ENCODE results near the gene STOX2.

Gene STOX2

DNA sequence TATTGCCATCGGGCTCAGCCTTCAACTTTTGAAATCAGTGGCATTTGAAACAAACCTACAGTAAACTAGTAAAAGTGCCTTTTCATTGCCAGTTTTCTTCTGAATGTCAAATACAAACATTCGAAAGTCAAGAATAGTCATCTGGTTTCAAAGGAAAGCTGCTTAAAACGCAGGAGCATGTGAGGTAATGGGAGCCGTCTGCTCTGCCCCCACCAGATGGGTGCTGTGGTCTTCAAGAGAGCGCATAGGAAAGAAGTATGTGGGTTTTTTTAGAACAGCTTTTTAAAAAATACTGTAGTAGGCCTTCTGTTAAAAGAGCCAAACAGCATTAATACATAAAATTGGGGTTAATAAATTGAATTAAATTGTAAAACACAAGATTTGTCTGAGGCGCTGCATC lies 88.6 kb downstream of the STOX2 start:
- Histone ChIP-seq H3K27me3 (ENCODE audit: low read length) (no peaks in the 10 kb centered on the region), H3K27ac (ENCODE audit: low read depth, low read length) (no peak overlapping the region), H3K36me3 (ENCODE audit: low read length) (no peaks in the 10 kb centered on the region), H3K4me2 (ENCODE audit: low read depth, low read length, poor library complexity, severe bottlenecking) (no peak overlapping the region), H3K9ac (ENCODE audit: low read length) (no peak overlapping the region), H3F3A (ENCODE audit: insufficient read depth) (no peaks in the 10 kb centered on the region), H3K79me2 (ENCODE audit: insufficient read depth, low read length) (no peaks in the 10 kb centered on the region), H2AFZ (ENCODE audit: low read depth, low read length, severe bottlenecking) (no peak overlapping the region), H3K9me2 (replicated peaks; ENCODE audit: insufficient read depth, low read length) (no peaks in the 10 kb centered on the region), H4K20me1 (ENCODE audit: low read depth, low read length) (no peaks in the 10 kb centered on the region), H3K4me3 (ENCODE audit: insufficient read depth, low read length, poor library complexity, severe bottlenecking) (no peak overlapping the region), H3K9me3 (ENCODE audit: insufficient read depth, low read length) (no peaks in the 10 kb centered on the region)
- no peak for TF ChIP-seq CTCF (IDR thresholded peaks at IDR 0.05; ENCODE audit: insufficient read depth, low read length, poor library complexity, severe bottlenecking)
- TF ChIP-seq EZH2phosphoT487 (conservative IDR thresholded peaks at IDR 0.05; ENCODE audit: low read length): no peak

- Histone ChIP-seq H3K9me2 (replicated peaks; ENCODE audit: insufficient read depth, low read length) (no peaks in the 10 kb centered on the region), H4K20me1 (ENCODE audit: low read depth, low read length) (no peaks in the 10 kb centered on the region), H3F3A (ENCODE audit: insufficient read depth) (no peaks in the 10 kb centered on the region), H3K4me3 (ENCODE audit: insufficient read depth, low read length, poor library complexity, severe bottlenecking) (no peak overlapping the region), H3K36me3 (ENCODE audit: low read length) (no peaks in the 10 kb centered on the region), H3K27me3 (ENCODE audit: low read length) (no peaks in the 10 kb centered on the region), H3K4me2 (ENCODE audit: low read depth, low read length, poor library complexity, severe bottlenecking) (no peak overlapping the region), H3K27ac (ENCODE audit: low read depth, low read length) (no peak overlapping the region), H2AFZ (ENCODE audit: low read depth, low read length, severe bottlenecking) (no peak overlapping the region), H3K9me3 (ENCODE audit: insufficient read depth, low read length) (no peaks in the 10 kb centered on the region), H3K79me2 (ENCODE audit: insufficient read depth, low read length) (no peaks in the 10 kb centered on the region), H3K9ac (ENCODE audit: low read length) (no peak overlapping the region)
- no peak for TF ChIP-seq EZH2phosphoT487 (conservative IDR thresholded peaks at IDR 0.05; ENCODE audit: low read length)
- TF ChIP-seq CTCF (IDR thresholded peaks at IDR 0.05; ENCODE audit: insufficient read depth, low read length, poor library complexity, severe bottlenecking): no peak
Measured at GRCh38 chr4:183995570-183995969, 90.5 kb downstream of the STOX2 start.

DNA sequence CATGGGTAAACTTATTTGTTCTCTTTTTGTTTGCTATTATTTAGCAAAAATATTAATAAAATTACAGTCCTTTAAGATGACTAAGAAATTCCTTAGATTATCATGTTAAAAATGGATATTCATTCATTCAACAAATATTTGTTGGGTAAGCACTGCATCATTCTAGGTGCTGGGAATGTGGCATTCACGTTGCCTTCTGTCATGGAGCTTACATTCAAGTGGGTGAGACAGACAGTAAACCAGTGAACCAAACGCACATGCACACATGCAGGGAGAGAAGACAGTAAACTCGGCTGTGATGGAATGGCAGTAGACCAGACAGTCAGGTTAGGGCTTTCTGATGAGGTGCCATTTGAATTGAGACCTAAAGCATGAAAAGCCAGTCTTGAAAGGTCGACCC lies 91.8 kb downstream of the STOX2 start:
- Histone ChIP-seq H4K20me1 (ENCODE audit: low read depth, low read length) (no peaks in the 10 kb centered on the region), H3K36me3 (ENCODE audit: low read length) (no peaks in the 10 kb centered on the region), H3K27me3 (ENCODE audit: low read length) (no peaks in the 10 kb centered on the region), H3K4me3 (ENCODE audit: insufficient read depth, low read length, poor library complexity, severe bottlenecking) (no peak overlapping the region), H3K4me2 (ENCODE audit: low read depth, low read length, poor library complexity, severe bottlenecking) (no peak overlapping the region), H3K9ac (ENCODE audit: low read length) (no peak overlapping the region), H3K9me3 (ENCODE audit: insufficient read depth, low read length) (no peaks in the 10 kb centered on the region), H3K27ac (ENCODE audit: low read depth, low read length) (no peak overlapping the region), H3K9me2 (replicated peaks; ENCODE audit: insufficient read depth, low read length) (no peaks in the 10 kb centered on the region), H2AFZ (ENCODE audit: low read depth, low read length, severe bottlenecking) (no peak overlapping the region), H3F3A (ENCODE audit: insufficient read depth) (no peaks in the 10 kb centered on the region), H3K79me2 (ENCODE audit: insufficient read depth, low read length) (no peaks in the 10 kb centered on the region)
- no peak for TF ChIP-seq CTCF (IDR thresholded peaks at IDR 0.05; ENCODE audit: insufficient read depth, low read length, poor library complexity, severe bottlenecking)
- TF ChIP-seq EZH2phosphoT487 (conservative IDR thresholded peaks at IDR 0.05; ENCODE audit: low read length): no peak

- Histone ChIP-seq H3K4me2 (ENCODE audit: low read depth, low read length, poor library complexity, severe bottlenecking) (no peak overlapping the region), H3K9ac (ENCODE audit: low read length) (no peak overlapping the region), H3K36me3 (ENCODE audit: low read length) (no peaks in the 10 kb centered on the region), H3K27ac (ENCODE audit: low read depth, low read length) (no peak overlapping the region), H4K20me1 (ENCODE audit: low read depth, low read length) (no peaks in the 10 kb centered on the region), H3K79me2 (ENCODE audit: insufficient read depth, low read length) (no peaks in the 10 kb centered on the region), H3F3A (ENCODE audit: insufficient read depth) (no peaks in the 10 kb centered on the region), H3K27me3 (ENCODE audit: low read length) (no peaks in the 10 kb centered on the region), H2AFZ (ENCODE audit: low read depth, low read length, severe bottlenecking) (no peak overlapping the region), H3K9me3 (ENCODE audit: insufficient read depth, low read length) (no peaks in the 10 kb centered on the region), H3K9me2 (replicated peaks; ENCODE audit: insufficient read depth, low read length) (no peaks in the 10 kb centered on the region), H3K4me3 (ENCODE audit: insufficient read depth, low read length, poor library complexity, severe bottlenecking) (no peak overlapping the region)
- TF ChIP-seq CTCF (IDR thresholded peaks at IDR 0.05; ENCODE audit: insufficient read depth, low read length, poor library complexity, severe bottlenecking) (no peak), EZH2phosphoT487 (conservative IDR thresholded peaks at IDR 0.05; ENCODE audit: low read length) (no peak)
Measured at GRCh38 chr4:183999435-183999834, 94.3 kb downstream of the STOX2 start.
